Camera-type eye (tissue), 1 donor: Measurements from ENCODE around the gene C1orf116. TPM values are rescaled to one million over a fixed set of nuclear protein-coding genes. Genes with fewer than 3 reads are reported as not detected.

Experiments used
- total RNA-seq: library from RNA; depleted of rRNA; stranded (reverse); fragments of >200 nt; gene quantifications from one replicate; pipeline ENCODE4 v1.2.3, GENCODE V29; 2014

The C1orf116 gene
- 2.9 TPM for total RNA-seq

GRCh38 chr1:207032528-207033017 lies at the start of gene C1orf116:
Gene C1orf116 (minus strand): TSS chr1:207032756. CDS start chr1:207027598, 5,158 bp downstream.

GRCh38 chr1:207052911-207053769 lies 20.6 kb upstream of the C1orf116 start, which contains the start of gene PFKFB2:
Gene PFKFB2 (plus strand): TSS chr1:207053275. CDS start chr1:207054718, 1,443 bp downstream.

GRCh38 chr1:207051191-207051943 lies 18.8 kb upstream of the C1orf116 start, which contains the start of gene YOD1:
Gene YOD1 (minus strand): TSS chr1:207051208. CDS start chr1:207051030, 178 bp downstream.

GRCh38 chr1:206970446-206970845 lies 62.1 kb downstream of the C1orf116 start, which contains the start of gene FCAMR:
Gene FCAMR (minus strand): TSS chr1:206970460. CDS start chr1:206970125, 335 bp downstream.

Other genes starting within 250 kb of the C1orf116 start
- gene IL20, start 167.1 kb downstream of the C1orf116 start, total RNA-seq: not detected
- gene IL24, start 135.3 kb downstream of the C1orf116 start, total RNA-seq: not detected
- 1.3 TPM for gene FCMR, start 110.8 kb downstream of the C1orf116 start, total RNA-seq
- gene PIGR, start 86.3 kb downstream of the C1orf116 start, total RNA-seq: 23.3 TPM
- gene FCAMR, start 62.3 kb downstream of the C1orf116 start, total RNA-seq: not detected
- 20.8 TPM for gene YOD1, start 18.5 kb upstream of the C1orf116 start, total RNA-seq
- 10.4 TPM for gene PFKFB2, start 20.5 kb upstream of the C1orf116 start, total RNA-seq
- 0.60 TPM for gene C4BPB, start 56.1 kb upstream of the C1orf116 start, total RNA-seq
- not detected for gene C4BPA, start 71.5 kb upstream of the C1orf116 start, total RNA-seq